ENCODE results near the gene MAP2K7.

- no peak for TF ChIP-seq CTCF (IDR thresholded peaks at IDR 0.05)
- TF ChIP-seq POLR2A (IDR thresholded peaks at IDR 0.05), result no peak
- TF ChIP-seq POLR2AphosphoS5 (IDR thresholded peaks at IDR 0.05), result no peak
These were observed 12.7 kb downstream of the MAP2K7 start for GRCh38 chr19:7916103-7916954.
